ENCODE measurements around the gene SH2B2.
"Not testable (repeated sequence)": the region's sequence is repeated elsewhere in the genome, so short reads cannot be mapped to it uniquely, and the experiment has no call there.

SH2B2 gene

GRCh38 chr7:102306916-102307677, 20.4 kb downstream of the SH2B2 start:
- DNase-seq: peak in 1 of 2 donors; percentile 28

DNA sequence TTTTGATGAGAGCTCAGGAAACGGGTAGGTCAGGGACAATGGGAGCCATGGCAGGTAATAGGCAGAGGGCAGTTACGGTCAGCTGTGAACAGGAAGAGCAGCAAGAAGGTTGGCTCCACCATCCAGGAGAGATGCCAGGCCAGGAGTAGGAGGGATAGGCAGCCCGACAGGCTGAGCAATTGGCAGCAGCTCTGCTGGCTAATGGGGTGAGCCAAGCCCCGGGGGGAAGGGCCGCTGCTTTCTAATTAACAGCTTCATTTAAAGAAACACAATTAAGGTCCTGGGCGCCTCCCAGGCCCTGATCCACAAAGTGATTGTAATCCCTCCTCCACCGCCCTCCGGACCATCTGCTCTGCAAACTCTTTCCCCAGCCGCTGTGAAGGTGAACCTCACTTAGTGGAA, 23.7 kb downstream of the SH2B2 start:
- no peak for DNase-seq

DNA sequence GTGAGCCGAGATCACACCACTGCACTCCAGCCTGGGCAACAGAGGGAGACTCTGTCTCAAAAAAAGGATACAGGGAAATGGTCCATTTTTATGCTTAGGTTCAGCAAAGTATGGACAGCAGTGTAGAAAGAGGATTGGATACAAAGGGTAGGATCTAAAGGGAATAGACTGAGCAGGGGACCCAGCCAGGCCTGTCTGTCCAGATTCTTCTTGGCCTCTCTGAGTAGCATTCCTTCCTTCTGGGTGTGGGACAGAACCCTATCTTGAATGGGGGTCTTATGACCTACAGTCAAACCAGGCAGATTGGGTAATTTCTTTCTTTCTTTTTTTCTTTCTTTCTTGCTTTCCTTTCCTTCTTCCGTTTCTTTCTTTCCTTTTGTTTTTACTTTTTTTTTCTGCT, 25.6 kb downstream of the SH2B2 start:
- no peak for DNase-seq

DNA sequence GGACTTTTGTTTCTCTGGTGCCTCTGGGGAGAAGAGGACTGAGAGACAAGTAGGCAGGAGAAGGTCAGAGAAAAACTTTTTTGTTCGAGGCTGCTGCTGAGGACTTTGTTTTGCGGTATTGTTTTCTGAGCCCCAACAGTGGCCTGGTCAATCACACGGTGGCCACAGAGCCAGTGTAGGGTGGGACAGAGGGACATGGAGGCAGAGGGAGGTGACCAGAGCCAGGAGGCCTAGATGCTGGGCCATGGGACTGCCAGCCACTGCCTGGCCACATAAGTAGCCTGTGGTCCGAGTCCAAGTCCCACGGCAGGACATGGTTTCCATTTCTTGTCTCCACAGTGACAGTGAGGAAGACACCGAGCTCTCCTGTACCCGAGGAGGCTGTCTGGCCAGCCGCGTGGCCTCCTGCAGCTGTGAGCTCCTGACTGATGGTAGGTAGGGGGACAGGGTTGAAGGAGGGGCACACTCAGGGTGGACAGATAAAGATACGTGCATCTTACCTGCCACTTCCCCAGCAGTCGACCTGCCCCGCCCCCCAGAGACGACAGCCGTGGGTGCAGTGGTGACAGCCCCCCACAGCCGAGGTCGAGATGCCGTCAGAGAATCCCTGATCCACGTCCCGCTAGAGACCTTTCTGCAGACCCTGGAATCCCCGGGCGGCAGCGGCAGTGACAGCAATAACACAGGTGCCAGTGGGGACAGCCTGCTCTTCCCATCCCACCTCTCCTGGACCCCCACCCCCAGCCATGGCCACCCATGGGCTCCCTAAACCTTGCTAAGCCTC, 27.5 kb downstream of the SH2B2 start:
- no peak for DNase-seq

DNA sequence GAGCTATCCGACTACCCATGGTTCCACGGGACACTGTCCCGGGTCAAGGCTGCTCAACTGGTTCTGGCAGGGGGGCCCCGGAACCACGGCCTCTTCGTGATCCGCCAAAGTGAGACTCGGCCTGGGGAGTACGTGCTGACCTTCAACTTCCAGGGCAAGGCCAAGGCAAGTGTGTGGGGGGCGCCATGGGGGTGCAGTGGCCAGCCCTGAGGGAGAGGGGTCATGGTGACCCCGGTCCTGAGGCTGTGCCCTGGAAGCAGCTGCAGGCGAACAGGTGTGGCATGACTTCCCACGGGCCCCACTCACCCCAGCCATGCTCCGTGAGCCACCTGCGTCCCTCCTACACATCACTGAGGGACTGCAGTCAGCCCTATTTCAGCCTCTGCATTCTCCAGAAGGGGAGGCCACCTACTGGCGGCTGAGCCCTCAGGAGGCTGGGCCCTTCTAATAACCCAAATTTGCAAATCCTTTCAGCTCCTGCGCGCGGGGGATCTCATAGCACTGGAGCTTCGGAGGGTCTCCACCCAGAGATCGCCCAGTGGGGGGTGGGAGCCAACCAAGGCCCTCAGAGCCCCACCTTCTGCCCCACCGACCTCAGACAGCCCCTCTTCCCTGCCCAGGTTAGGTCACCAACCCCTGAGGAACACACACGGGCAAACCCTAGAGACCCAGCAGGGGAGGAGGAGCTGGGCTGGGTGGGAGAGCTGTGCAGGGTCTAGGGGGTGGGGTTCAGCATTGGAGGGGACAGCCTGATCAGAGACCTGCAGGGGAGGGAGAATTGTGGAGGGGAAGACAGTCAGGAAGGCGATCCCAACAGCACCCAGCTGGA, 30.8 kb downstream of the SH2B2 start:
- no peak for DNase-seq

- DNase-seq: no peak
These were observed 31.9 kb downstream of the SH2B2 start for GRCh38 chr7:102318482-102318971.

DNA sequence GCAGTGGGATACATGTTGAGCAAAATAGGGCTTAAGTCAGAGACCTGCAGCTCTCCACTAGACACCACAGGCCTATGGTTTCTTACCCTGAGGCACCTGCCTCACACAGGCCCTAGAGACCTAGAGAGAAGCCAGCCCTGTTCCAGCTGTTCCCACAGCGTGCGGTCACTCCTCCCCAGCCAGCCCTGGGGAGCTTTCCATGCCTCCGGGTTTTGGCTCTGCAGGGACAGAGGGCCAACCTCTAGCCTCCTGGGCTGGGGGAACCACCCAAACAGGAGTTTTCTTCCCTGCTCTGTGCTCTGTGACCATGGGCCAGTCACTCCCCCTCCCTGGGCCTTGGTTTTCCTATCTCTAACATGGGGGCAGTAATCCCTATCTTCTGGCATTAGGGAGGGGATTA, 33.0 kb downstream of the SH2B2 start:
- no peak for DNase-seq

GRCh38 chr7:102320181-102320580, 33.5 kb downstream of the SH2B2 start:
- no peak for DNase-seq

- DNase-seq: no peak
These were observed 34.1 kb downstream of the SH2B2 start for GRCh38 chr7:102320601-102321350.

DNA sequence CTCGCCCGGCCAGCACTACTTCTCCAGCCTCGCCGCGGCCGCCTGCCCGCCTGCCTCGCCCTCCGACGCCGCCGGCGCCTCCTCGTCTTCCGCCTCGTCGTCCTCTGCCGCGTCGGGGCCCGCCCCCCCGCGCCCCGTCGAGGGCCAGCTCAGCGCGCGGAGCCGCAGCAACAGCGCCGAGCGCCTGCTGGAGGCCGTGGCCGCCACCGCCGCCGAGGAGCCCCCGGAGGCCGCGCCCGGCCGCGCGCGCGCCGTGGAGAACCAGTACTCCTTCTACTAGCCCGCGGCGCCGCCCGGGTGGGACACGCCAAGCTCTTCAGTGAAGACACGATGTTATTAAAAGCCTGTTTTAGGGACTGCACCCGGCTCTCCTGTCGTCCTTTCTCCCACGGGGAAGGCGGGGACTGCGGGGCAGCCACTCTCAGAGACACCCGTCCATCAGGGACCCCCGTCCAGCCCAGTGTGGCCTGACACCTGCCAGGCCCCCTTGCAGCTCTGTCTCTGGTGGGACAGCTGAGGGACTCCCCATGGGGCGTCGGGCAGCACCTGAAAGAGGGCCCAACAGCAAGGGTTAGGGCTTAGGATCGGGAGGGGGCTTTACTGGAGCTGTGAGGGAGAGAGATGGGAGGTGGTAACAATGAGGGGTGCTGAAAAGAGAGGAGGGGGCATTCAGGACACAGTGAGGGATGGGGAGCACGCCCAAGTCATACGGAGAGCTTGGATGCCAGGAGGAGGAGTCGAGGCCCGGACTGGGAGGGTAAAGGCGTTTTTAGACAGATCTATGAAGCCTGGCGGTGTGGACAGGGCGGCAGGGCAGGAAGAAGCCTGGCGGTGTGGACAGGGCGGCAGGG, 34.9 kb downstream of the SH2B2 start:
- no peak for DNase-seq

- DNase-seq: no peak
These were observed 35.6 kb downstream of the SH2B2 start for GRCh38 chr7:102322202-102322715.

GRCh38 chr7:102323914-102324195, 37.2 kb downstream of the SH2B2 start:
- DNase-seq: no peak

DNA sequence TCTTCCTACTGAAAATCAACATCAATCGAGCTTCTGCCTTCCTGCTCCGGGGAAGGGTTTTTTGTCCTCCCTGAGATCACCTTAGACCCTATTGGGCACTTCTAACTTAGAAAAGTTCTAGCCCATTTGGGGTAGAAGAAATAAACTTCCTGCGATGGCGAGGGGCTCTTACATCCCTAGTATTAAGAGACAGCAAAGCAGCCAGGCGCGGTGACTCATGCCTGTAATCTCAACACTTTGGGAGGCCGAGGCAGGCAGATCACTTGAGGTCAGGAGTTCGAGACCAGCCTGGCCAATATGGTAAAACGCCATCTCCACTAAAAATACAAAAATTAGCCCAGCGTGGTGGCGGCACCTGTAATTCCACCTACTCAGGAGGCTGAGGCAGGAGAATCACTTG, 38.4 kb downstream of the SH2B2 start:
- DNase-seq: not testable (repeated sequence)

- no peak for DNase-seq
These were observed 39.7 kb downstream of the SH2B2 start for GRCh38 chr7:102326157-102326889.

DNA sequence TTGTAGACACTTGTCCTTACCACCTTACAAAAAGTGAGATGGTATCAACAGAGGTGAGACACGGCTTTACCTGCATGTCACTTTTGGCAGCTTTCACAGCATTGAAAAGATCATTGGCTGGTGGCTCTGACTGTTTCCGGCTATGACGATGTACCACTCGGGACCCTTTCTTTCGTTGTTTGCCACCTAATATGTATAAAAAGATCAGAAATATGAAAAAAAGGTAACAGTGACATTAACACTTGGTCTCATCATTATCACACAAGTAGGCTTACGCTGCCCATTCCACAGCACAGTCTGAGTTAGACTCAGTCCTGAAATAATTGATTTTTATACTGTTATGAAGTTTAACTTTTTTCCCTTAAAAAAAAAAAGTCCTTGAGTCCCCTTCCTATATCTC, 40.5 kb downstream of the SH2B2 start:
- not testable (repeated sequence) for DNase-seq

DNA sequence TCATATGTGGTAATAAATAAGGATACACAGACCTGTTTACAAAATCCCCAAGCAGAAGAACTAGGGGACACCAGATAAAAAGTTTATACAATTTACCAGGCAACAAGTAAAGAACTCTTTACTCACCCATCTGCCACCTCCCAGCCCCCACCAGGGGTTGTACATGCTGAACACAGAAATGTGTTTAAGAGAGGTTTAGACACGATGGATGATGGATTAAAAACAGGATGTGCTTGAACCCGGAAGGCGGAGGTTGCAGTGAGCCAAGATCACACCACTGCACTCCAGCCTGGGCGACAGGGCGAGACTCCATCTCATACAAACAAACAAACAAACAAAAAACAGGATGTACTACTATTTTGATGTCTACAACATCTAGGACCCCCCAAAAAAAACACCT, 42.2 kb downstream of the SH2B2 start:
- not testable (repeated sequence) for DNase-seq

GRCh38 chr7:102329366-102329765, 42.7 kb downstream of the SH2B2 start:
- not testable (repeated sequence) for DNase-seq

DNA sequence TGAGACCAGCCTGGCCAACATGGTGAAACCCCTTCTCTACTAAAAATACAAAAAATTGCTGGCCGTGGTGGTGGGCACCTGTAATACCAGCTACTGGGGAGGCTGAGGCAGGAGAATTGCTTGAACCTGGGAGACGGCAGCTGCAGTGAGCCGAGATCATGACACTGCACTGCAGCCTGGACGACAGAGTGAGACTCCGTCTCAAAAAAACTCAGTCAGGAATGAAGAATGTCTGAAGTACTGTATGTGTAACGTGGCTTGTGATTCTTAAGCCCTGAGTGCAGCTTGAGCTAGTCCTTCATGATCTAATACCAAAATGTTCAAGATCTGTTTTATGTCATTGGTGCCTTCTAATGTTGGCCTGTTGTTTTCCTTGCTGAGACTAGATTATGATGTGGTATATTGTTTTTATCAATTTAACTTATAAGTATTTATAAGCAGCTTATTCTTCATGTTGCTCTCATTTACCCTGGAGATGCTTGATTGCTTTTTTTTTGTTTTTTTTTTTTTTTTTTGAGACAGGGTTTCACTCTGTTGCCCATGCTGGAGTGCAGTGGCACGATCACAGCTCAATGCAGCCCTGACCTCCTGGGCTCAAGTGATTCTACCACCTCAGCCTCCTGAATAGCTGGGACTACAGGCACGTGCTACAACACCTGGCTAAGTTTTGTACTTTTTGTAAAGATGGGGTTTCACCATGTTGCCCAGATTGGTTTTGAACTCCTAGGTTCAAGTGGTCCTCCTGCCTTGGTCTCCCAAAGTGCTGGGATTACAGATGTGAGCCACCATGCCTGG, 44.2 kb downstream of the SH2B2 start:
- DNase-seq: not testable (repeated sequence)

DNA sequence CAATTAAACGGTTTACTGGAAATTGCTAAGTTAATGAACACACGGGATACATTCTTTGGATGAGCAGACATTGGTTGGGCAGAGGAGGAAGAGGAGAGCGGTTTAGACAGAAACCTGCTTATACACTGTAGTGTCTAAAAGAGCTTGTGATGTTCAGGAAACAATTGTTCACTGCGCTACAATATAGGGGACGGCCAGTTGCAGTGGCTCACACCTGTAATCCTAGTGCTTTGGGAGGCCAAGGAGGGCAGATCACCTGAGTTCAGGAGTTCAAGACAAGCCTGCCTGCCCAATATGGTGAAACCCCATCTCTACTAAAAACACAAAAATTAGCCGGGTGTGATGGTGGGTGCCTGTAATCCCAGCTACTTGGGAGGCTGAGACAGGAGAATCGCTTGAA, 48.9 kb downstream of the SH2B2 start:
- not testable (repeated sequence) for DNase-seq

- not testable (repeated sequence) for DNase-seq
These were observed 50.3 kb downstream of the SH2B2 start for GRCh38 chr7:102337002-102337401.
